Heart left ventricle (tissue), 13 donors: ENCODE results near the gene THSD4.

ENCODE experiments used
- CTCF ChIP-seq, 12 donors: fragments of 200-600 bp; sonication (generic) in 4 of 12; IDR thresholded peaks; one replicate each; pipeline versions ENCODE4 v1.5.0 to v1.8.0; 2018 to 2022; ENCODE audit warnings: antibody characterized with exemption in 12 of 12, mild to moderate bottlenecking in 5 of 12
- POLR2A ChIP-seq, 2 donors: fragments of 450-650 bp; IDR thresholded peaks; one replicate each; pipeline ENCODE4 v1.6.1; 2017; ENCODE audit warnings: antibody characterized with exemption in 2 of 2, mild to moderate bottlenecking in 2 of 2, moderate library complexity in 2 of 2
- donor health status: ischemic (EF 13 %, LVEDD 7.1; RV severe dilation, severe dysfunction).
- donor health status: DM: no; HTN: yes; CAD: no.
- donor health status: DM: no; HTN: no; CAD: no.
- donor health status: ischemic (EF 25% LVEDD 6.9; RV normal size, moderate dysfunction).
- donor health status: ischemic (EF 25% LVEDD 5.7; RV mildly dilated, moderate dysfunction).
- donor health status: ischemic (EF 35%, LVEDD 5.7; RV mildly dilated, moderate dysfunction).
- donor health status: nonischemic (EF 11% LVEDD 7.7; RV severe dilation, severe dysfunction).
- donor health status: DM: yes; HTN: yes; CAD: no.
- donor health status: PGD.
- donor health status: ischemic (EF 29% LVEDD 5.4; RV normal size, mild dysfunction).
- donor health status: nonischemic (EF 23%, LVEDD 6.1; RV moderate dilation, normal function).

GRCh38 chr15:71110405-71111180 is 4.7 kb upstream of the THSD4 start:
- no peak for TF ChIP-seq CTCF (IDR thresholded peaks at IDR 0.05)
- TF ChIP-seq POLR2A (IDR thresholded peaks at IDR 0.05): no peak
